GM19239 (cell line): Measurements from ENCODE around the gene GRK6.

Source experiments
- DNase-seq: peaks from one replicate; pipeline ENCODE4 v3.0.0; 2011; ENCODE audit warnings: low spot score; ENCODE audit not compliant: insufficient read length
- FAIRE-seq: peaks from 2 replicates; lab custom pipeline; 2011; peaks lifted over from hg19 to GRCh38; lab: Jason Lieb, UNC

The GRK6 gene

GRCh38 chr5:177466861-177467260 lies 40.4 kb downstream of the GRK6 start:
- no peak for FAIRE-seq
- DNase-seq: no peak

GRCh38 chr5:177467436-177467835 lies 41.0 kb downstream of the GRK6 start:
- FAIRE-seq (no peak), DNase-seq (no peak)

- FAIRE-seq (no peak), DNase-seq (no peak)
Observed at GRCh38 chr5:177468329-177468684, 41.8 kb downstream of the GRK6 start.

GRCh38 chr5:177468685-177469628 lies 42.5 kb downstream of the GRK6 start:
- FAIRE-seq: no peak
- no peak for DNase-seq

- no peak for DNase-seq
- no peak for FAIRE-seq
Observed at GRCh38 chr5:177469750-177470525, 43.5 kb downstream of the GRK6 start.

- FAIRE-seq (no peak), DNase-seq (no peak)
Observed at GRCh38 chr5:177470759-177471536, 44.5 kb downstream of the GRK6 start.

GRCh38 chr5:177471610-177472356 lies 45.3 kb downstream of the GRK6 start:
- FAIRE-seq: no peak
- no peak for DNase-seq

GRCh38 chr5:177472460-177473442 lies 46.3 kb downstream of the GRK6 start:
- DNase-seq (peak; percentile 92), FAIRE-seq (peak; percentile 49)

GRCh38 chr5:177473443-177474001 lies 47.0 kb downstream of the GRK6 start, which contains the start of gene DBN1:
Gene DBN1 (minus strand): TSS chr5:177473634. CDS start chr5:177473521, 113 bp downstream.
- DNase-seq (peak; percentile 76), FAIRE-seq (no peak)

- DNase-seq (no peak), FAIRE-seq (no peak)
Observed at GRCh38 chr5:177474002-177474476, 47.6 kb downstream of the GRK6 start.

GRCh38 chr5:177474846-177475562 lies 48.5 kb downstream of the GRK6 start:
- FAIRE-seq: no peak

GRCh38 chr5:177475563-177476427 lies 49.3 kb downstream of the GRK6 start:
- FAIRE-seq (no peak), DNase-seq (no peak)

More at GRCh38 chr5:177474846-177475562, 48.5 kb downstream of the GRK6 start:
- DNase-seq: no peak

GRCh38 chr5:177476531-177477233 lies 50.2 kb downstream of the GRK6 start:
- FAIRE-seq (no peak), DNase-seq (no peak)

GRCh38 chr5:177477701-177478477 lies 51.4 kb downstream of the GRK6 start:
- FAIRE-seq: no peak
- no peak for DNase-seq
